IMR-90 (cell line): ENCODE results near the gene RAB27A. TPM values are rescaled to one million over a fixed set of nuclear protein-coding genes. Genes with fewer than 3 reads are reported as not detected.

Source experiments
- ATAC-seq: fragments of 200-7000 bp; cut with Tn5 transposase; 2 replicates; pipeline ENCODE4 v1.9.1; 2020; ENCODE audit warnings: low read depth, mild to moderate bottlenecking, moderate library complexity
- BruUV-seq: library from RNA; stranded (reverse); fragments of 400-500 nt; replicated peaks from 2 replicates; lab custom pipeline; 2021; lab: Mats Ljungman, UMichigan
- CTCF ChIA-PET: fragments of 300-600 bp; formaldehyde crosslinking; extraction: SDS; loops from one replicate; lab custom pipeline; 2021; ENCODE audit warnings: antibody characterized with exemption; lab: Yijun Ruan, JAX
- POLR2A ChIA-PET: fragments of 300-600 bp; sonication (Branson Sonifier 250); formaldehyde crosslinking; loops from one replicate; lab custom pipeline; 2022; ENCODE audit warnings: antibody characterized with exemption; ENCODE audit not compliant: unreplicated experiment; lab: Charles Lee
- DNase-seq: peaks from one replicate; pipeline ENCODE4 v3.0.0; 2013
- H2AFZ ChIP-seq: replicated peaks from 2 replicates; pipeline ENCODE3; 2013; ENCODE audit warnings: low read length, mild to moderate bottlenecking; ENCODE audit not compliant: poor library complexity
- H2AK5ac ChIP-seq: 2 replicates; pipeline ENCODE4 v1.6.1; 2013; ENCODE audit warnings: low read depth, low read length, inconsistent platforms
- H2AK9ac ChIP-seq: replicated peaks from 2 replicates; pipeline ENCODE3; 2013; ENCODE audit warnings: mild to moderate bottlenecking, low read depth, low read length, moderate library complexity; ENCODE audit not compliant: poor library complexity
- H2BK120ac ChIP-seq: 2 replicates; pipeline ENCODE4 v1.6.1; 2013; ENCODE audit warnings: low read depth, low read length, inconsistent platforms
- H2BK15ac ChIP-seq: 3 replicates; pipeline ENCODE4 v1.6.1; 2013; ENCODE audit warnings: low read depth, low read length, inconsistent platforms
- H2BK20ac ChIP-seq: 2 replicates; pipeline ENCODE4 v1.6.1; 2013; ENCODE audit warnings: low read depth, mild to moderate bottlenecking, inconsistent platforms, low read length, moderate library complexity
- H2BK5ac ChIP-seq: 2 replicates; pipeline ENCODE4 v1.6.1; 2013; ENCODE audit warnings: mild to moderate bottlenecking, low read depth, low read length, inconsistent platforms; ENCODE audit not compliant: poor library complexity, severe bottlenecking
- H3K14ac ChIP-seq: replicated peaks from 2 replicates; pipeline ENCODE4 v1.6.1; 2013; ENCODE audit warnings: low read depth, low read length, inconsistent platforms
- H3K18ac ChIP-seq: 2 replicates; pipeline ENCODE4 v1.6.1; 2013; ENCODE audit warnings: low read depth, low read length, control low read depth
- H3K23ac ChIP-seq: 2 replicates; pipeline ENCODE4 v1.6.1; 2013; ENCODE audit warnings: low read depth, low read length, inconsistent platforms
- H3K27ac ChIP-seq: 2 replicates; pipeline ENCODE4 v1.5.1; 2013; ENCODE audit warnings: mild to moderate bottlenecking, control low read depth, low read length; ENCODE audit not compliant: insufficient read depth
- H3K27me3 ChIP-seq: 2 replicates; pipeline ENCODE4 v1.6.1; 2013; ENCODE audit warnings: low read length; ENCODE audit not compliant: control insufficient read depth, insufficient read depth
- H3K36me3 ChIP-seq: 2 replicates; pipeline ENCODE4 v1.6.1; 2013; ENCODE audit warnings: low read length, mixed read lengths; ENCODE audit not compliant: control insufficient read depth, insufficient read depth
- H3K4ac ChIP-seq: 2 replicates; pipeline ENCODE4 v1.6.1; 2013; ENCODE audit warnings: low read depth, low read length, inconsistent platforms
- H3K4me1 ChIP-seq: 2 replicates; pipeline ENCODE4 v1.6.1; 2013; ENCODE audit warnings: low read length, mixed read lengths; ENCODE audit not compliant: control insufficient read depth, insufficient read depth
- H3K4me2 ChIP-seq: 2 replicates; pipeline ENCODE4 v1.6.1; 2013; ENCODE audit warnings: low read depth, mild to moderate bottlenecking, control low read depth, low read length, moderate library complexity
- H3K4me3 ChIP-seq: 2 replicates; pipeline ENCODE4 v1.5.1; 2013; ENCODE audit warnings: low read depth, mild to moderate bottlenecking, control low read depth, low read length, moderate library complexity; ENCODE audit not compliant: insufficient read depth
- H3K56ac ChIP-seq: 2 replicates; pipeline ENCODE4 v1.6.1; 2013; ENCODE audit warnings: low read length, inconsistent platforms; ENCODE audit not compliant: insufficient read depth; ENCODE audit errors: extremely low read depth
- H3K79me1 ChIP-seq, 2 experiments: 2 replicates each; pipeline ENCODE4 v1.6.1; 2013; ENCODE audit warnings: low read length in 2 of 2, inconsistent platforms in 1 of 2, low read depth in 1 of 2
- H3K9ac ChIP-seq: 2 replicates; pipeline ENCODE4 v1.6.1; 2013; ENCODE audit warnings: low read depth, low read length, control low read depth
- H3K9me1 ChIP-seq: 2 replicates; pipeline ENCODE4 v1.6.1; 2013; ENCODE audit warnings: low read length, inconsistent platforms; ENCODE audit not compliant: insufficient read depth
- H3K9me3 ChIP-seq: 2 replicates; pipeline ENCODE4 v1.6.1; 2013; ENCODE audit warnings: low read length; ENCODE audit not compliant: control insufficient read depth, insufficient read depth
- H4K20me1 ChIP-seq: 2 replicates; pipeline ENCODE4 v1.6.1; 2013; ENCODE audit warnings: low read length, inconsistent platforms; ENCODE audit not compliant: insufficient read depth
- H4K5ac ChIP-seq: 2 replicates; pipeline ENCODE4 v1.6.1; 2013; ENCODE audit warnings: mild to moderate bottlenecking, low read depth, low read length, control low read depth
- H4K8ac ChIP-seq, 2 experiments: 2 replicates each; pipeline ENCODE4 v1.6.1; 2013; ENCODE audit warnings: low read depth in 2 of 2, low read length in 2 of 2, control low read depth in 1 of 2, inconsistent platforms in 1 of 2
- H4K91ac ChIP-seq: 2 replicates; pipeline ENCODE4 v1.6.1; 2013; ENCODE audit warnings: low read depth, low read length, inconsistent platforms; ENCODE audit not compliant: insufficient read depth
- CEBPB ChIP-seq: IDR thresholded peaks from 2 replicates; pipeline ENCODE4 v1.6.1; 2012; ENCODE audit warnings: low read depth, low read length, improper control_type of control experiment
- CHD1 ChIP-seq: IDR thresholded peaks from 2 replicates; pipeline ENCODE4 v1.6.1; 2012; ENCODE audit warnings: low read depth, low read length, improper control_type of control experiment
- FOS ChIP-seq: fragments of 150-350 bp; IDR thresholded peaks from 2 replicates; pipeline ENCODE4 v1.6.1; 2016; ENCODE audit warnings: low read depth, low read length
- WGBS, 2 experiments: methylation state at CpG; one replicate each; pipeline versions ENCODE4 v1.1.5 to v1.1.7; 2013; ENCODE audit warnings: missing lambda C conversion rate in 2 of 2; ENCODE audit not compliant: insufficient read length in 1 of 2; ENCODE audit errors: extremely low coverage in 2 of 2; 5-methylcytosine and 5-hydroxymethylcytosine counted together
- dilution Hi-C: fragments of 300-500 bp; cut with HindIII; formaldehyde crosslinking; loops from one replicate; pipeline ENCODE4 v1.14.3; 2018; ENCODE audit warnings: low sequenced_read_pairs; ENCODE audit not compliant: unreplicated experiment
- in situ Hi-C: fragments of 300-500 bp; cut with MboI; formaldehyde crosslinking; loops from 3 replicates; pipeline ENCODE4 v1.14.3; 2019; ENCODE audit warnings: low sequenced_read_pairs, inconsistent platforms, mixed read lengths
- intact Hi-C: fragments of 100-400 bp; cut with micrococcal nuclease; formaldehyde crosslinking; loops from 2 replicates; pipeline ENCODE4 v1.10.0; 2022
- polyA plus RNA-seq, 3 experiments: library from polyadenylated mRNA; depleted of rRNA; stranded (reverse); fragments of >200 nt; gene quantifications; 2 replicates each; pipeline ENCODE4 v1.2.3, GENCODE V29; 2012; ENCODE audit warnings: low replicate concordance in 1 of 3
- total RNA-seq: library from RNA; depleted of rRNA; stranded (reverse); fragments of >200 nt; gene quantifications from 2 replicates; pipeline ENCODE4 v1.2.3, GENCODE V29; 2012
- TF ChIP-seq, protein P1 (sequence below): conservative IDR thresholded peaks from 2 replicates; pipeline ENCODE4 v1.5.1; 2012; ENCODE audit warnings: mild to moderate bottlenecking, low read depth, low read length, improper control_type of control experiment

RAB27A gene
- total and polyA plus RNA-seq, 2 of the 4 experiments (the other 2 are of a cell fraction): 4.8 to 13.7 TPM

DNA sequence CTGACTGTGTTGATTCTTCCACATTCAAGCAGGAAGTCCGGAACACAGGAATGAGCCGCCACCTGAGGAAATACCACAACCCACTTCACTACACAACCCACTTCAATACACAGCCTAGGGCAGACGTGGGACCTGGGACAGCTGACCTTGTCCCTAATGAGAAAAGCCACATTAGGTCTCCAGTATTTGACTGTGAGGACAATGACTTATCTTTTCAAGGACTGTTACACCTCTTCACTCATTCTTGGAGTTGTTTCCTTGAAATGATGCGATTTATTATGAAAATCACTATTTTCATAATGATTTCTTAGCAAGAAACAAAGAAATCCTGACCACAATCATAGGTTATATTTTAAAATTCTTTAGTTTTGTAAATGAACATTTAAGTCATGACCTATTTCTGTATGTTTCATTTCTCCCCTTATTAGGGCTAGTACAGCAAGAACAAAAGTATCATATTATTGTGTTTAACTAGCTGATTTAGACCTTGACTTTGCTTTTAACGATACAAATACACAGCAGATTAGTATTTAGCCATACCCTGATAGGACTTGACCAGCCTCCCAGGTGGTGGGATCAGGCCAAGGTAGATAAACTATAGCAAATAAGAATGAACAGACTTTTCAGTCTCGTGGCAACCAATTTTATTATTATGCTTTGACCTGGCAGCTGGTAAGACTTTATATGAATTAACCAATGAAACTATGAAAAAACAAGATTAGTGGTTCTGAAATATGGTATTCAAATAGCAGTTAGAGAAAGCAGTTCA lies 6.0 kb downstream of the RAB27A start (continued):
- no peak for TF ChIP-seq CHD1
- TF ChIP-seq CEBPB: no peak

DNA sequence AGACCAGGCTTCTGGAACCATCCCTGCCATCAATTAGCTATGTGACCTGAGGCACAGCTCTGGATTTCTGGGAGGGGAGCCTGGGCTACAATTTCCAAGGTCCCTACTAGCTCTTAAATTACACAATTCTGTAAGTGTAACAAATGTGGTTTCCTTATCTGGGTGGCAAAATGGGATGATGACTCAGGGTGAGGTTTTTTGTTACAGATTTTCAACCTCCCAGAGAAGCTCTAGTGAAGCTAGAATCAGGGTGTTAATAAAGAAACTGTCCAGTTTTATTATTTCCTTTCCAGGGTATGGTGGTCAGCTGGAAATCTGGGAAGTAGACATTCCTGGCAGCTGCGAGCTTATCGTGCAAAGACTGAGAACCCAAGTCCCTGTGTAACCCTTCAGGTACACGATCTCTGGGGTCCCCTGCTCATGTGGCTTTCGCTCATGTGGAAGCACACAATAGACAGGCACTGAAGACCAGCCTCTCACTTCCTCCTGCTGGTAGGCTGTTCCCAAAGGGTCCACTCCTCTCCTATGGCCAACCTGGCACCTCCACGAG lies 7.3 kb downstream of the RAB27A start:
- no peak overlapping the region for H3K9ac ChIP-seq
- peaks cover 22 to 57% of the 10 kb centered on the region in 2 experiments for H3K79me1 ChIP-seq
- H3K14ac ChIP-seq: peak overlapping the region; percentile 71
- H3K4me3 ChIP-seq: no peak overlapping the region
- peak overlapping the region; percentile 32 for H2BK5ac ChIP-seq
- ChIA-PET CTCF (interaction anchor here (0.7 to 0.9 kb wide), 2 partner anchors 53 to 69 kb away, joined by 3 to 9 read pairs; no protein-coding TSS in a partner anchor), POLR2A (no interaction called here)
- peak overlapping the region; percentile 30 for H2AK9ac ChIP-seq
- TF ChIP-seq, protein P1, sequence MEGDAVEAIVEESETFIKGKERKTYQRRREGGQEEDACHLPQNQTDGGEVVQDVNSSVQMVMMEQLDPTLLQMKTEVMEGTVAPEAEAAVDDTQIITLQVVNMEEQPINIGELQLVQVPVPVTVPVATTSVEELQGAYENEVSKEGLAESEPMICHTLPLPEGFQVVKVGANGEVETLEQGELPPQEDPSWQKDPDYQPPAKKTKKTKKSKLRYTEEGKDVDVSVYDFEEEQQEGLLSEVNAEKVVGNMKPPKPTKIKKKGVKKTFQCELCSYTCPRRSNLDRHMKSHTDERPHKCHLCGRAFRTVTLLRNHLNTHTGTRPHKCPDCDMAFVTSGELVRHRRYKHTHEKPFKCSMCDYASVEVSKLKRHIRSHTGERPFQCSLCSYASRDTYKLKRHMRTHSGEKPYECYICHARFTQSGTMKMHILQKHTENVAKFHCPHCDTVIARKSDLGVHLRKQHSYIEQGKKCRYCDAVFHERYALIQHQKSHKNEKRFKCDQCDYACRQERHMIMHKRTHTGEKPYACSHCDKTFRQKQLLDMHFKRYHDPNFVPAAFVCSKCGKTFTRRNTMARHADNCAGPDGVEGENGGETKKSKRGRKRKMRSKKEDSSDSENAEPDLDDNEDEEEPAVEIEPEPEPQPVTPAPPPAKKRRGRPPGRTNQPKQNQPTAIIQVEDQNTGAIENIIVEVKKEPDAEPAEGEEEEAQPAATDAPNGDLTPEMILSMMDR: no peak
- TF ChIP-seq FOS: peak; percentile 82
- peak; percentile 91 for TF ChIP-seq CEBPB
- H2AK5ac ChIP-seq: peak overlapping the region; percentile 65
- peak; percentile 84 for DNase-seq
- peak overlapping the region; percentile 45; the same call in 1 of the 2 replicates for H2BK20ac ChIP-seq
- H3K9me1 ChIP-seq: peaks cover 19% of the 10 kb centered on the region
- H3K9me3 ChIP-seq: no peaks in the 10 kb centered on the region
- in situ Hi-C loops (loop anchor here (5.0 kb wide), 1 partner anchor 60 kb away; no protein-coding TSS in a partner anchor), intact Hi-C loops (no loop called here), dilution Hi-C loops (no loop called here)
- peak overlapping the region; percentile 67 for H2BK120ac ChIP-seq
- peak overlapping the region; percentile 68; the same call in 1 of the 2 replicates for H3K4me2 ChIP-seq
- H3K4ac ChIP-seq: peak overlapping the region; percentile 74
- WGBS, 2 experiments: 0% methylated on average over 2 of the region's 5 CpGs; no CpG with 5 or more reads in 1 of the 2 experiments
- H4K8ac ChIP-seq: peak overlapping the region; percentile 28 to 75; a peak in 2 of 4 replicates
- H3K4me1 ChIP-seq: peaks cover 13% of the 10 kb centered on the region
- H4K91ac ChIP-seq: peak overlapping the region; percentile 58
- H3K18ac ChIP-seq: peak overlapping the region; percentile 8; the same call in 1 of the 2 replicates
- no peaks in the 10 kb centered on the region for H3K27me3 ChIP-seq
- no TSS peak for BruUV-seq
- no peak overlapping the region for H3K56ac ChIP-seq
- H4K20me1 ChIP-seq: peaks cover 14% of the 10 kb centered on the region; the same call in 1 of the 2 replicates
- H2AFZ ChIP-seq: no peak overlapping the region
- peak overlapping the region; percentile 45 for H3K27ac ChIP-seq
- H4K5ac ChIP-seq: peak overlapping the region; percentile 8; the same call in 1 of the 2 replicates
- H3K36me3 ChIP-seq: no peaks in the 10 kb centered on the region; the same call in 1 of the 2 replicates
- H2BK15ac ChIP-seq: peak overlapping the region; percentile 67; the same call in 2 of the 3 replicates
- H3K23ac ChIP-seq: no peak overlapping the region
- peak; percentile 71 for ATAC-seq
